ENCODE measurements around the gene SGTB.
A peak's percentile ranks its signal among the peaks of the same experiment; 100 is the strongest.
"Not testable (repeated sequence)": the region's sequence is repeated elsewhere in the genome, so short reads cannot be mapped to it uniquely, and the experiment has no call there.

Gene SGTB

DNA sequence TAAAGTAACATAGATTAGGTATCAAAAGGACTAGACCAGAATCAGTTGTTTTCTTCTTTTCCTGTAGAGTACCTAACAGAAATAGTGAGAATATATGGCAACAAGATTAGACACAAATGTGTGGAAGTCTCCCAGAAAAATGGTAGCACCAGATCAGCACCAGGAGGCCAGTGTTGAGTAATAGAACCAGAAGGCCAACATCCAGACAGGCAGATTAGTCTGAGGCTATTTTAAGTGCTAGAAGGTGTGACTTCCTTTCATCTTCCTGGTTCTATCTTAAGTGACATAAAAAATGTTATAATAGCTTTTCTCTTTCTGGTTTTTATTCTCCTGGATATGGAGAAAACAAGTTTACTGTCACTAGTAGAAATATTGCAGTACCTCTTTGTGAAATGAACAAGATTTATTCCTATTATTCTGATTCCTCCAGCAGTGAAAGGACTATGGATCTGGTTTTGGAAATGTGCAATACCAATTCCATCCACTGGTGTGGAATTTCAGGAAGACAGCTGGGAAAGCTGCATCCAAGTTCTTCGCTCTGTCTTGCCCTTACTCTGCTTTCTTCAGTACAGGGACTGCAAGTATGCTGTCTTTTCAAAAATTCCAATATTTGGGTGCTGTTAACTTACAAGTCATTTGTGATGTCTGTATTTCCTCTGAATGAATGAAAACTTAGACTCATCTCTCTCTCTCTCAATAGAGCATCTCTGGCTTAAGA, 57.9 kb downstream of the SGTB start:
- peak; percentile 38 for FAIRE-seq

GRCh38 chr5:65654713-65655112, 67.2 kb downstream of the SGTB start:
- FAIRE-seq, result no peak

- FAIRE-seq, result no peak
Observed at GRCh38 chr5:65651144-65651543, 70.8 kb downstream of the SGTB start.

DNA sequence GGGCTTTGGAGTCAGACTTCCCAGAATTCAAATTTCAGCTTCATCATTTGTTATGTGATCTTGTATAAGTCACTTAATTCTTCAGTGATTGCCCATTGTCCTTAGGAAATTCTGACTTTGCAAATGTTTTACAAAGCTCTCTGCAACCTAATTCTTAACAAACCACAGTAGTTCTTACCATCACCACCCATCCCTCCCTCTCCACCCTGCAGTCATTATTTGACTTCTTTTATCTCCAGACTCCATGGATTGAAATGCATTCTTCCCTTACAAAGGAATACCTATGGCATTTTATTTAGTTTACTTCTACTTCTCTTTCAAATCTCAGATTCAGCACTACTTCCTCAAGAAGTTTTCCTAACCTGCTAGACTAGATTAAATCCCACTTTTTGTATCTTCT, 74.0 kb downstream of the SGTB start:
- no peak for FAIRE-seq

DNA sequence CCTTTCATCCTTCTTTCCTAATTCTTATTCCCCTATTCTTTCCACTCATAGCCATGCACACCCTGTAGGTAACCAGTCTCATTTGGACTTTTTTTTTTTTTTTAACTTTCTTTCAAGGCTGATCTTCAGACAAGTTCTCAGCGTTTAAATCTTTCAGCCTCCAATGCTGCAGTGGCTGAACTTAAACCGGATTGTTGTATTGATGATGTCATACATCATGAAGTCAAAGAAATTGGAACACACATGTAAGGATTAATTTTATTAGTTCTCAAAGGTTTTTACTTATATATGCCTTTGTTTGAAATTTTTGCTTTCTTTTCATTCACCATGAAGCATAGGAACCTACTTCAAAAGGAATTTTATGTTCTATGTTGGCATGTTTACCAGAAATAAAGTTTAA, 75.0 kb downstream of the SGTB start:
- no peak for FAIRE-seq

- FAIRE-seq, result no peak
Observed at GRCh38 chr5:65640240-65640639, 81.7 kb downstream of the SGTB start.

- FAIRE-seq, result no peak
Observed at GRCh38 chr5:65630981-65631380, 90.9 kb downstream of the SGTB start.

GRCh38 chr5:65625743-65626142, 96.2 kb downstream of the SGTB start:
- FAIRE-seq, result no peak

DNA sequence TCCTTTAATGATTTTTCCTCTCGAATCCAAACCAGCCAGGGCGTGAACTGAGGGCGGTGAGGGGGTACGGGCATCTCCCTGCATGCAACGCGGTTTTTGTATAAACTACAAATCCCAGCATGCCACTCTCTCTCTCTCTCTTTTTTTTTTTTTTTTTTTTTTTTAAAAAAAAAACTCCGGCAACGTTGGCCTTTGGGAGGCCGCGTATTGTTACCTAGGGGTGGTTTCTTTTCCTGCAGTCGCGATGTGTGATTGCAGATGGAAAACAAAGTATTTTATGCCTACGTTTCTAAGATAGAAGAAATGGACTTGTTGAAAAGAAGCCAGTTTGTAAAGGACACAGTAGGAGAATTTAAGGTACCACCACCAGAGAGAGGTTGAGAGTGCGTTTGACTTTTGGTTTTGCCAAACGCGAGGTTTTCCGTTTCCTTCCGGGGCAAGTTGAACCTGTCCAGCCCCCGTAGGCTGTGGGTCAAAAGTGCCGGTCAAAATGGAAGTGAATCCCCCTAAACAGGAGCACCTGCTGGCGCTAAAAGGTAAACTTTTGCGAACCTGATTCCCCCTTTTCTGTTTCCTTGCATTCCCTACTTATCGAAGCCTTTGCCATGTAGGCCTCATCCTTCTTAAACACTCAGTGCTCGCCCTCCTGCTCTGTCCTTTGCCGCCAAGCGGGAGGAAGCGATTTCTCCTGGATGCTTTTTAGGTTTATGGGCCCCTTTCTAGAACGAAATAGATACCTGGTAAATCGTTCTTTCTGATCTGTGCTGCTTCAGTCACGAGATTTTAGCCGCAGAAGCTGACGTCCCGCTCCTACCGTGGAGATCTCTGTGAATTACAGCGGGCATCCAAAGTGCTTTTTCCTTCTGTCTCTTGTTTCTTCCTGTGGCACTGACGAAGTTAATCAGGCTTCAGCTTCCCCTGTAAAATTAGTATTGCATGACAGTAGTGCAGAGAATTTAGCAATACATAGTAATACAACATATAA, 97.0 kb downstream of the SGTB start, which contains the start of the genes SHLD3 and TRAPPC13:
TSS of gene SHLD3 (plus strand) at position 457 of the 985 bp plus-strand sequence. CDS start 4,561 bp downstream, outside the sequence.
TSS of gene TRAPPC13 (plus strand) at position 457 of the 985 bp plus-strand sequence. CDS start at position 491, 34 bp downstream.
- no peak for FAIRE-seq

GRCh38 chr5:65624025-65624570, 97.8 kb downstream of the SGTB start, which contains the start of gene TRIM23:
TRIM23 (minus strand) TSS chr5:65624333; CDS start chr5:65624274, 59 bp downstream.
- FAIRE-seq, result peak; percentile 11

DNA sequence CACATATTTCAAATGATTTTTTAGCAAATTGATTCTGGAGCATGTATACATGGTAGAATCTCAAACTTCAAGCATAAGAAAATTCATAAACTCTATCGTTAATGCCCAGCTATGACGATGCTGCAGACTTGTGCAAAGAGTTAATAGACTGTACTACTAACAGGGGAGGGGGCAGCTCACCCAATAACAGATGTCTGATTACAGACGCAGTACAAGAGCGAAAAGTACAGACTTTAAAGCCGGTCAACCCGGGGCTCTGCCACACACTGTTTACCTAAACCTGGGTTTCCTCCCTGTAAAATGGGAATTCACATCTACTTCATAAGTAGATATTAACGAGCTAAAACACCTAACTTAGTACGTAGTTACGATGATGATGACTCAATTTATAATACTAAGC, 98.4 kb downstream of the SGTB start:
- no peak for FAIRE-seq

GRCh38 chr5:65621961-65622360, 99.9 kb downstream of the SGTB start:
- not testable (repeated sequence) for FAIRE-seq

- no peak for FAIRE-seq
Observed at GRCh38 chr5:65620021-65620420, 101.9 kb downstream of the SGTB start.

Data from TTC549 (cell line).